Activated T-cell treated with anti-CD3 and anti-CD28 coated beads, Interleukin-2, amount 50 U/mL, for 48 hours (primary cell): ENCODE results near the gene GJD3.

ENCODE experiments used
- DNase-seq, 2 experiments: peaks; one replicate each; pipeline ENCODE4 v3.0.0-alpha.2; 2020

GJD3 gene

GRCh38 chr17:40351359-40352236 is 12.9 kb downstream of the GJD3 start:
- DNase-seq: no peak

DNA sequence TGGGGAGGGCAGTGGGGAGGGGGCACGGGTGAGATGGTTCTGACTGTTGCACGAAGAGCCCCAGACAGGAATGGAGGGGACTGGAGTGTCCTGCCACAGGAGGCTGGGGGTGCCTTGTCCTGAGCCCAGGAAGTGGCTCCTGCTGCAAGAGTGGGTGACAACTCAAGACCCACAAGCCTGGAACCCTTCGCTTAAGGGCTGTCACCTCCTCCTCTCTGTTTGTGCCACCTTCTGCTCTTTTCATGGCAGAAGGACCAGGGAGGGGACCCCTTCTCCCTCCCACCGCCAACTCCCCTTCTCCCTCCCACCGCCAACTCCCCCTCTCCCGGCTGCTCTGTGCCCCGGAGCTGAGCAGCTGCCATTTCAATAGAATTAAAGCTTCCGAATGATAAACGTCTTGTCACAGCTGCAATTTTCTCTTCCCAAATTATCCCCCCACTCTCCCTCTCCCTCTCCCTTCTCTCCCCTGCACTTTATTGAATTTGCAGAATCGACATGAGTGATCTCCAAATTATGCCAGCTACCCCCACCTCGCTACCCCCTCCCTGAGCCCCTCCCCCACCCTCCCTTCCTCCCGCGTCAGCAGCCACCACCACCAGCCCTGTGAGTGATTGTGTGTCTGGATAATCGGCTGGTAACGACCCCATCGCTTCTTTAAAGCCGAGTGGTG is 13.7 kb downstream of the GJD3 start:
- DNase-seq: no peak

- DNase-seq: no peak
Measured at GRCh38 chr17:40349895-40350688, 14.4 kb downstream of the GJD3 start.

- DNase-seq: no peak
Measured at GRCh38 chr17:40349477-40349894, 15.1 kb downstream of the GJD3 start.

- no peak for DNase-seq
Measured at GRCh38 chr17:40348562-40349476, 15.7 kb downstream of the GJD3 start.

- DNase-seq: no peak
Measured at GRCh38 chr17:40348136-40348504, 16.4 kb downstream of the GJD3 start.

GRCh38 chr17:40347319-40348135 is 17.0 kb downstream of the GJD3 start:
- no peak for DNase-seq

- DNase-seq: no peak
Measured at GRCh38 chr17:40346765-40347158, 17.8 kb downstream of the GJD3 start.

DNA sequence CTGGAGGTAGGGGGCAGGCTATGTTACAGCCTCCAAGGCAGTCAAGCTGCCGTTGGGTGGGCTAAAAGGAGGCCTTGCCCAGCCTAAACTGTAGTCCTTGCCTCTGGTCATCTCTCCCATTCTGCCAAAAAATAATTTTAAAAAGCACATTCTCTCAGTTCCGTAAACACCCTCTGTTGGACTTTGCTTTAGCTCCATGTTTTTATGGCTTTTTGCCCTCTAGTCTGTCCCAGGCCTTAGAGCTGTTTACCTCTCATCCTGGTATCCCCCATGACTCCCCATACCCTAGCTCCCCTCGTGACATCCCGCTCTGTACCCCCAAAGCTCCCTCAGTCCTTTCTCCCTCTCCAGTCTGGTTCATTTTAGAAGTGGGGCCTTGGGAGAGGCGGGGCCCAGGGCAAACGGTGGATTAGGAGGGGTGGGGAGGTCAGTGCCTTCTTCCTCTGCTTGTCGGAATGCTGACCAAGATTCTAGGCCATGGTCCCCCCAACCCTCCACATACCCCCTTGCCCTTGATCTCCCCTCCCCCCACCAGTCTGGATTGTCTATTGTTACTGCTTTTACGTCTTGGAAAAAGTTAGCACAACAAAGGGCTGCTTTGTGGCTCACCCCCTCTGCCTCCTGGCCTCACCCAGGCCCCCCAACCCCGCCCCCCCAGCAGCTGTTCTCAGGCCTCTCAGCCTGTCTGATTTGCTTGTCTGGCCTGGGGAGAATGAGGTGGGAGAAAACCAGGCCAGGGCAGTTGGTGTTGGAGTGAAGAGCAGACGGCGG is 18.4 kb downstream of the GJD3 start:
- DNase-seq: no peak

DNA sequence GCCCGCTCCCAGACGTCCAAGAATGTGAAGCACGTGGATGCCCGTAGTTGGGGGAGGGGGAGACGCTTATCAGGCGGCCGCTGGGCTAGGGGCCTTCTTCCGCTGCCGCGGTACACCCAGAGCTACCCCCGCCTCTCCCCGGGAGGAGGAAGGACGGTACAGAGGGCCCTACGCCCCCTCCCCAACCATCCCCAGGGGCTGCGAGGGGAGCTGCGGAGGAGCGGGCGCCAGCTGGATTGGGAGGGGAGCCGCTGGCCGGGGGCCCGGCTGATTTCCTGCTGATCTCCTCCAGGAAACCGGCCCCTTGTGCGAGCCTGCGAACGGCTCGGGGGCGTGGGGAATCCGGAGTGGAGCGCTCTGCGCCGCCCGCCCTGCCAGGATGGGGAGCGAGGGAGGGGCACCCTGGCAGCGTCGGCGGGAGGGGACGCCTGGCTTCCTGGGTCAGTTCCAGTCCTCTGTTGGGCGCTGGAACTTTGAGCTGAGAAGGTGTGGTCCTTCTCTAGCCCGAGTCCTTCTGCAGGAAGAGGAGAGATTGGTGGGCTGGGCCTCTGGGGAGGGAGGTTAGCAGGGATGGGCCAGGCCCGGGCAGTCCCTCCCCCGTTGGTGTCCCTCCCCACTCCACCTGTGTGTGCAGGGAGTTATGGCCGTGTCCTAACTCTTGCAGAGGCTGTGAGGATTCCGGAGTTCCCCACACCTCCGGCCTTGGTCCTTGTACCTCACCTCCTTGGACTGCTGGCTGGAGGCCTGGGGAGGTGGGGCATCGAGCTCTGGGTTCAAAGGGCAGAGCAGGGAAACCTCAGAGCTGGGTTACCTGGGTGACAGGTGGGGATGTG is 19.2 kb downstream of the GJD3 start:
- DNase-seq: peak; percentile 52 to 55

DNA sequence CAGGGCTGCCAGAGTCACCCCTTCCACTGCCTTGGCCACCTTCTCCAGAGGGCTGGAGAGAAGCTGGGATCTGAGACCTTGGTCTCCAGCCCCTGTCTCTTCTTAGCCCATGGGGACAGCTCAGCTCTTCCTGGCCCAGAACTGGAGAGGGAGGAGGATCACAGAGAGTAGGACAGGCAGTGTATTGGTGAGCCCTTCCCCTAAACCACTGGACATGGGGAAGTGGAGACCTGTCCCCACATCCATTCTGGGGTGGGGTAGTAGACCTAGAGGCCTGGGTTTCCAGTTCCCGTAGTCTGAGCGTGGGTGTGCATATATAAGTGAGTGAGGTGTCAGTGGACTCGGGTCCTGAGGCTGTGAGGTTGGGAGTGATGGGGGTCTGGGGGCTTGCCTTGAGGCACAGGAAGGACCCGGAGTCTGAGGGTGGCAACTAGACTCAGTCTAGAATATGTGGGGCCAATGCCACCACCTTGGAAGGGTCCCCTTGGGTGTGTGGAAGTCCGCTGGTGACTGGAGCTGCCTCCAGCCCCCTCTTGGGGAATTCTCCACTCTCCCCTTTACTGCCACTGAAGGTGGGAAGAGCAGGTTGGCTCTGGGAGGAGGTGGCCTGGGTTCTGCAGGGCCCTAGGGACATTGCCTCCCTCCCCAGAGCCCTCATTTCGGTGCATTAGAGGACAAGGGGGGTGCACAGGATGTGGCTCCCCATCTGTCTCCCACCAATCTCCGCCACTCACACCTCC is 19.9 kb downstream of the GJD3 start:
- peak; percentile 36 to 41 for DNase-seq

GRCh38 chr17:40343219-40344119 is 21.1 kb downstream of the GJD3 start:
- no peak for DNase-seq

DNA sequence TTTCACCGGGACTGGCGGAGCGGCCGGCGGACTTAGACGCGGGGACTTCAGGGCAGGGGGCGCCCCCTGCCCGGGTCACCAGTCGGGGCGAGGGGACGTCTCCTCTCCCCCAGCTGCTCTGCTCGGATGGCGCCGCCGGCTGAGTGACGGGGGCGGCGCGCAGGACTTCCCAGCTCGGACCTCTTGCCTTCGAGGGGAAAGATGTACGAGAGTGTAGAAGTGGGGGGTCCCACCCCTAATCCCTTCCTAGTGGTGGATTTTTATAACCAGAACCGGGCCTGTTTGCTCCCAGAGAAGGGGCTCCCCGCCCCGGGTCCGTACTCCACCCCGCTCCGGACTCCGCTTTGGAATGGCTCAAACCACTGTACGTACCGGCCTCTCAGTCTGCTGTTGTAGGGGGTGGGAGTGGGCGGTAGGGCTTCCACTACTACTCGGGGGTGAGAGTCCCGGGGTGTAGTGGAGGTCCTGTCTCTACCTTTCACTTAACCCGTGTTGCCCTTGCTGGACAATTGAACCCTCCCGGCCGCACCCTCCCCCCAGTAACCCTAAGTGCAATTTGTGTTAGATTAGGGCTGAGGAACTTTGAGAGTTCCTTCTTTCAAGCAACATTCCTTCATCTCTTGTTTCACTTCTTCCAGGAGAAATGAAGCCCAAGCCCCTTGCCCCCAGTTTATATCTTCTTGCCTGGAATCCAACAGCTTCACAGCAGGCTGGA is 21.9 kb downstream of the GJD3 start:
- DNase-seq: no peak

DNA sequence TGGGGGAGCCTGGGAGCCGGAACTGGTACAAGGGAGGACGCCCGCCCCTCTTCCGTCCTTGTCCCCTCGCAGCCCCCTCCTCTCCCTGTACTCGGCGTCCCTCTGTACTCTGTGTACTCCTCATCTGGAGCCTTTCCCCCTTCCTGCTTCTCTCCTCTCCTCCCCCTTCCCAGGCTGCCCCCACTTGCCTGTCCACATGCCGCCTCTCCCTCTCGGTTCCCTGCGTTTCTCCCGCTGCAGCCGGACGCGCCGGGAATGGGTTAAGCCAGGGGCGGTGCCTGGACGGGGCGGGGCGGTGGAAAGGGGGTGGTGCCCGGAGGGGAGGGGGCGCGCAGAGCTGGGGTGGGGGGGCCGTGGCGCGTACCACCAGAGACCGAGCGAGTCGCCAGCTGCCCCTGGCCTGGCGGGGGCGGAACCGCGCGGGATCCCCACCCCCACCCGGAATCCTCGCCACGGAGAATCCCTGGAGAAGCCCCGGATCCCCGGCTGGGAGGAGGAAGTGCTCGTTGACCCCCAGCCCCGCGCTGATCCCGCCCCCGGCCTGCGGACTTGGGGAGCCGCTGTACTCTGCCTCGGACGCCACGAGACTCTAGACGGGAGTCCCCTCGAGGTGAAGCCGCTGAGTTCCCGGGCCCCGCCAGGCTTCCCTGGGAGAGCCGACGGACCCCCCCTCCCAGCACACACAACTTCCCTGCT is 22.6 kb downstream of the GJD3 start:
- peak in 1 of 2 experiments; percentile 40 for DNase-seq

GRCh38 chr17:40340880-40341807 is 23.4 kb downstream of the GJD3 start:
- DNase-seq: peak; percentile 88 to 91
